CD4-positive, alpha-beta T cell treated with Interleukin-2 at 100 ng/mL for 4 hours (primary cell): ENCODE data around the gene CEBPB.
A peak's percentile ranks its signal among the peaks of the same experiment; 100 is the strongest.
"Not testable (repeated sequence)": the region's sequence is repeated elsewhere in the genome, so short reads cannot be mapped to it uniquely, and the experiment has no call there.

Experiments used
- DNase-seq: peaks from one replicate; pipeline ENCODE4 v3.0.0-alpha.2; 2020; ENCODE audit warnings: low spot score

Gene CEBPB

DNA sequence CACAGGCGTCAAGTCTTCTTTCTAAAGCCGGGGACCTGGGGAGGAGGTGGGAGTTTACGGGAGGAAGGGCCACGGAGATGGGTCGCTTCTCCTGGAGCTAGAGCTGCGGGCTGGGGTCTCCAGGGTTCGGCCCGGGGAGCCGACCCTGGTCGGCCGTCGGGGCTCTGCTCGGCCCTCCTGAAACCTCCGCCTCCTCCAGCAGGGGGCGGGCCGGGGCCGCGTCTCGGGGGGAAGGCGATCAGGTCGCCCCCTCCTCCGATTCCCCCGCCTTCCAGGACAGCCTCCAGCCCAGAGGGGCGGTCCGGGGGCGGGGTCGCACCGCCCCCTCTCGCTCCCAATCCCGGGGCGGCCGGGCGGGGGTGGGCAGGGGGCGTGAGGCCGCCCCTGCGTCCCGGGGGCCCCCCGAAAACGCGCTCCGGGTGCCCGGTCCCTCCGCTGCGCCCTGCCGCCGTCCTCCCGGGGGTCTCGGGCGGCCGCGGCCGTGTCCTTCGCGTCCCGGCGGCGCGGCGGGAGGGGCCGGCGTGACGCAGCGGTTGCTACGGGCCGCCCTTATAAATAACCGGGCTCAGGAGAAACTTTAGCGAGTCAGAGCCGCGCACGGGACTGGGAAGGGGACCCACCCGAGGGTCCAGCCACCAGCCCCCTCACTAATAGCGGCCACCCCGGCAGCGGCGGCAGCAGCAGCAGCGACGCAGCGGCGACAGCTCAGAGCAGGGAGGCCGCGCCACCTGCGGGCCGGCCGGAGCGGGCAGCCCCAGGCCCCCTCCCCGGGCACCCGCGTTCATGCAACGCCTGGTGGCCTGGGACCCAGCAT is at the start of gene CEBPB:
CEBPB (plus strand) TSS at position 580 of the 814 bp plus-strand sequence; CDS start at position 784, 204 bp downstream.
- DNase-seq, result peak; percentile 81

DNA sequence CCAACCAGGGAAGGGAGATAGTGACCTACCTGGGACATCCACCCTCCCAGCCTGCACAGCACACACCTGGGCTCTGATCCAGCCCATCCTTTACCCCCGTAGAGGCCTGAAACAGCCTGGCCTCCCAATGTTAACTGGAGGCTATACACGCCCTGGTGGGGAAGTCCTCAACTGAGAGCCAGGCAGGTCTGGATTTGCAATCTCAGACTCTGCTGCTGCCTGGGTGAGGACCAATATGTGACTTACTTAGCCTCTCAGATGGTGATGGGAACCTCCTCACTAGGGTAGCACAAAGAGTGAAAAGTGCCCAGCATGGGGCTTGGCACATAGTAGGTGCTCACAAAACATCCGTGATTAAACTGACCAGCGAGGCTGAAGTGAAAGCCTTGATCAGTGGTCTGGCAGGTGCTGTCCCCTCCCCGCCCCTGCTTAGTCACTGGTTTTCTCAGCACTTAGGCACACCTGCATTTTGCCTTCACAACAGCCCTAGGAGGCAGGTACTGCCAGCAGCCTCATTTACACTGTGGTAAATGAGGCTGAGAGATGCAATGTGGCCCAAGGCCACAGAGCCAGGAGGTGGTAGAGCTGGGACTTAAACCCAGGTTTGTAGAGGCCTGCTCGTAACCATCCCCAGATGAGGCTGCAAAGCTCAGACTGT is 49.5 kb upstream of the CEBPB start:
- no peak for DNase-seq

DNA sequence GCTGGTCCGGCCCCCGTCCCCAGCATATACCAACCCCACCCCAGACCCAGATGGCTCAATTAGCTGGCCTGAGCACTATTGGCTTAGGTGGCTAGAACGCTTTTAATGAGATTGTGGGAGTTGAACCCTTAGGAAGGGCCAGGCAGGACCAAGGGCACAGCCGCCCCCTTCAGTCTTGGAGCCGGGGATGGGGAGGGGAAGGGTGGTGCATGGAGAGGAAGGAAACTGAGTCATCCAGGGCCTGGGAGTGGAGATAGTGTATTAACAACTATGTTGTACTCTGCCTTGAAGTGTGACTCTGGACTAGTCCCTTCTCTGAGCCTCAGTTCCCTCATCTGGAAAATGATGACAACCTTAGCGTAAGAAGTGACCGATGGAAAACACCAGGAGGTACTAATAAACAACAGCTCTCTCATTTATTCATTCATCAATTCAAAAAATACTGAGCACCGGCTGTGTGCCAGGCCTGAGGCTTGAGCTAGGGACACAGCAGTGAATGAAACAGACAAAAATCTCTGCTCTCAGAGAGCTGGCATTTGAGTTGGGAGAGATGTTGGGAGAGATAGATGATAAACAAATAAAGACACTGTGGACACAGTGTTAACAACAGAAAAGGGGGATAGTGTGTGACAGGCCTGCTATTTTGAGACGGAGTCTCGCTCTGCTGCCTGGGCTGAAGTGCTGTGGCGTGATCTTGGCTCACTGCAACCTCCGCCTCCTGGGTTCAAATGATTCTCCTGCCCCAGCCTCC is 48.6 kb upstream of the CEBPB start:
- no peak for DNase-seq

DNA sequence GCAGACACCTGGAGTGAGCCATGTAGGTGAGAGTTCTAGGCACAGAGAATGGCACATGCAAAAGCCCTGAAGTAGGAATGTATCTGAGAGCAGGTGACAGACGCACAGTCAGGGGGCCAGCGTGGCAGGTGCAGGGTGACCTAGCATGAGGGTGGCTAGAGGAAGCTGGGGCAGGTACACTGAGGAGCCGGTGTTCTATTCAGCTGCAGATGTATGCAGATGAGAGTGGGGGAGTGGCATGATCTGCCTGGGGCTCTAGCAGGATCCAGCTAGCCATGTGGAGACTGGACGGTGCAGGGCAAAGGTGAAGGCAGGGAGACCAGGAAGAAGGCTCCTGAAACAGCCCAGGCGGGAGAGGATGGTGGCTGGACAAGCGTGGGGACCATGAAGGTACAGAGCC is 47.8 kb upstream of the CEBPB start:
- DNase-seq, result no peak

DNA sequence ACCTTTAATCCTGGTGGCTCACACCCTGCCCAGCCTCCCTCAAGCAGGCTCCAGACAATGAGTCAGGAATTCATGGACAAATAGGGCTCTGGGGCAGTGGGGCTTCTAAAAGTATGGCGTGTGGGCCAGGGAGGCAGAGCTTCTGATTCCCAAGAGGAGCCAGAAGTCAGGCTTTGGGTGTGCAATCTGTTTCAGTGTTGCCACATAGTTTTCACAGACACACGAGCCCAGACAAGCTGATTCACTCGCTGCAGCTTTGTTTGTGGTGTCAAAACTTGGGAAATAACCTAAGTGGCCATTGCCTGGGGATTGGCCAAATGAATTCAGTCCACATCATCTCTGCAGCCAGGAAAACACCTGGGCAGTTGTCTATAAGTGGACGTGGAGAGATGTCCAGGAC is 46.3 kb upstream of the CEBPB start:
- DNase-seq, result no peak

DNA sequence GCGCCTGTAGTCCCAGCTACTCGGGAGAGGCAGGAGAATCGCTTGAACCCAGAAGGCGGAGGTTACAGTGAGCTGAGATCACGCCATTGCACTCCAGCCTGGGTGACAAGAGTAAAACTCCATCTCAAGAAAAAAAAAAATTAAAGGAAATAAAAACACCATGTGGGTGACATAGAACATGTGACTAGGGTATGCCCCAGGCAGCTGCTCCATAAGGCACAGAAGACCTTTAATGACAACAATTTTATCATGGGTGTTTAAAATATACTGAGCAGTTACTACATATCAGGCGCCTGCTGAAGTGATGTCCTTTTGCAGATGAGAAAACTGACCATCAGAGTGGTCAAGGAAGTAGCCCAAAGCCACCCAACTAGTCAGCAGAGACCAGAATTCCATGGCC is 45.1 kb upstream of the CEBPB start:
- no peak for DNase-seq

DNA sequence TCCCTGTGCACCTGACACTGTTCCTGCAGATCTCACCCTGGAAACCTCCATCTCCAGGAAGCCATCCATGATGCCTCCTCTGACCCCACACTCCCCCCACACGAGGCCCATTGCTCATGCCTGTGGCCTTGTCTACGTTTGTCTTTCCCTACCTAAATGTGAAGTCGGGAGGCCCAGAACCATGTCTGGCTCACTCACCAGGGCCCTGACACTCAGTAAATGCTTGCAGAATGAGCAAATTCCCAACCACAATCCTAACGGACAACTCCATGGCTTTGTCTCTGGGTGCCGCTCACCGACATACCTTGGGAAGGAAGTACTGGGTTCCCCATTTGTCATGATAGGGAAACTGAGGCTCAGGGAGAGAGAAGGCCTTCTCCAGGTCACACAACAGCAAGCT is 44.4 kb upstream of the CEBPB start:
- no peak for DNase-seq

DNA sequence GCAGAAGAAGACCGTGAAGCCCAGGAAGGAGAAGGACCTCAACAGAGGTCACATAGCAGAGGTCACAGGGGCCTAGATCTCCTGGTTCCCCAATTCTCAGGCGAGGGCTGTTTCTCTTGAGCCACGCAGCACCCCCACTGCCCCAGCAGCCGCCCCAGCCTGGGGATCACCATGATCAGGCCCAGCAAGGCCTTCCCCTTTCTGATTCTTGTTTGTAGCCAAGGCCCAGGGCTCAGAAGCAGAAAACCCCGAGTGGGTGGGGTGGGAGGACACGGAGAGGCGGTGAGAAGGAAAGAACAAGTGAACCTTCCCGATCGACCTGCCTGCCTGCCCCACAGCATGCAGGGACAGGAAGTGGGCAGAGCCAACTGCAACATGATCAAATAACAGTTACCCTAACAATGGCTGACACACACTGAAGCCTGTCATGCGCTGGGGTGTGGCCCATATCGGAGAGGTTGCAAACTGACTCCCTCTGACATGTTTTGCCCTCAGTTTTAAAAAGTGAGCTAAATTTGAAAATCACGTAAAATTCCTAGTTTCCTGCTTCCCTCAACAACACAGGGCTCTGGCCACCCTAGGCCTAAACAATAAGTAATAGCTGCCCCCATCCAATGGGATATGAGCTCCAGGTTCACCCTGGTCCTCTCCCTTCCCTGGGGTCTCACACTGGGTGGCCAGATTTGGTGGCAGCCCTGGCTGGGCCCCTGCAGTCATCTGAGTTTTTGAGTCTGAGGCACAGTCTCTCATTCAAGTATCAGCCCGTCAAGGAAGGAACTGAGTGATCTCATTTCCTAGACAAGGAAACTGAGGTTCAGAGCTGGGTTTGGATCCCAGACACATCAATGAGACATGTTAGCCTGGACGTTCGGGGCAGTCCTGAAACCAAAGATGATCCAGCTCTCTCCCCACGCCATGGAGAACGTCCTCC is 43.6 kb upstream of the CEBPB start:
- DNase-seq, result peak; percentile 84

DNA sequence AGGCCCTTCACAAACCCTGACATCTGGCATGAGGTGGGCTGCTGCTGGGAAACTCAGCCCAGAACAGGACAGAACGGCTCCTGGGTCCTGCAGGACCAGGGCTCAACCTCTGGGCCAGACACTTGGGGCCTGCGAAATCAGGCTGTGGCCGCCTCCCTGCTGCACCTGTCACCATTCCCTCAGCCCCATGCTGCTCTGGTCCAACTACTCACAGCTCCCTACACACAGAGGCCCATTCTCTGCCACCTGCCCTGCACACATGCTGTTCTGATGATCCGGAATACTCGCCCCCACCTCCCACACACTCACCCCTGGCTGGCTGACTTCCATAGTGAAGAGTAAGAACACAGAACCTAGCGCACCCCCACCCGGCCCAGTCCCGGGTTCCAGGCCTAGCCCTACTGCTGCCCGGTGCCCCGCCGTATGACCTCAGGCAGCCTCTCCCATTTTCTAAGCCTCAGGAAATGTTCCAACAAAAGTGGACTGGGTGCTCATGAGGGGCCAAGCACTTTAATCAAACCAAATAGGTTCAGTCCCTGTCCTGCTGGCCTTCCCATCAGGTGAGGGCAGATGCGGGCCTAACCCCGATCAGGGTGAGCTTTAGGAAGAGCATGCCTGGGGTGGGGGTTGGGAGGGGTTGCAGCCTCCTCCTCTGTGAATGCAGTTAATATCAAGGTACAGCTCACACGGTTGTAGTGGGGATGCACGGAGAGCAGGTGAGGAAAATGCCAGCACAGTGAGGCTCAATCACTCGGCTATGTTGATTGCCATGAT is 41.0 kb upstream of the CEBPB start:
- DNase-seq, result no peak

DNA sequence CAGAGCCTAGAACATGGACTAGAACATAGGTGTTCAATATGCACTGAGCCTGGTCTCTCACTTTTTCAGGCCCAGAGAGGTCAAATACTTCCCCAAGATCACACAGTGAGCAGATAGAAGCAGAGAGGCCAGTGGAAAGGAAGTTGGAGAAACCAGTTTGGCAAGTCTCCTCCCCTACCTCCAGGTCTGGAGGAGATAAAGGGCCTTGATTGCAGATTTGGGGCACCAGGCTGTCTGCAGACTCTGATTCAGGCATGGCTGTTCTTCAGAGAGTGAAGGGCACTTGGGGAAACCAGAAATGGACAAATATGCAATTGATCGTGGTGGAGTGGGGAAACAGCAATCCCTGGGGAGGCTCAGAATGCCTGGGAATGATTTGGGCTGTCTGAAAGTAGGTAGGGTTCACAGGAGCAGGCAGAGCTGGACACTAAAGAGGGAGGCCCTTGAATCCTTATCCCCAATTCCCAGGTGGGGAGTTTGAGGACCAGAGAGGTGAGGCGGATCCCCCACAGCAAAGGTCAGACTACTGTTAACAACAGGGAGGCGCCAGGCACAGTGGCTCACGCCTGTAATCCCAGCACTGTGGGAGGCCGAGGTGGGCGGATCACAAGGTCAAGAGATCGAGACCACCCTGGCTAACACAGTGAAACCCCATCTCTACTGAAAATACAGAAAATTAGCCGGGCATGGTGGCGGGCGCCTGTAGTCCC is 39.4 kb upstream of the CEBPB start:
- no peak for DNase-seq

DNA sequence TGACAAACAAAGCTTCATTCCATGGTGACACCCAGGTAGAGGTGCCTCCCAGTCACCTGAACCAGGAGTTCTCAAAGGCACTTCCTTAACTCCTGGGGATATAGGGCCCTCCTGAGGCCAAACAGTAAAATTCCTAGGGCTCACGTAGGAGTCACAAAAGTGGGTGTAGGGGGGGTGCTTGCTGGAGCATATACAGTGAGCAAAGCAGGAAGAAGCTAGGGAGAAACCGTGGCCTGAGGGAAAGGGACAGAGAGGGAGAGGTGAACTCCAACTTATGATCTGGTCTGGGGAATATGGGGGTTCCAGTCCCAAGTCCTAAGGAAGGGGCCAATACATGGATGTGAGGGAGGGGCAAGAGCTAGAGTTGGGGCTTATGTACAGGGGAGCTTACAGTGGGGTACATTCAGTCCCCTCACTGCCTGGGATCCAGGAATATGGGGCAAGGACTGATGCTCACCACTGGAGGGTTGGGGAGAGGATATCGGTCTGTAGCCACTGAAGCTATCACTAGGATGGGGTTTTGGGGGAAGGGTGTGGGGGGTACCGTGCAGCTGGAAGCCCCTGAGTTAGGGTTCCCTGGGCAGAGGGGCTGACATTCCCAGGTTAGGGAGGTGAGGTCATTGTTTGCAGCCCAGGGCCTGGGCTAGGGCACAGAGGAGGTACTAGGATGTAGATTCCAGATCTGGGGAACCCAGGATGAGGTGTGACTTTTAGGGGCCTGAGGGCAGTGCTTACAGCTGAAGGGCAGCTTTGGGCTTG is 38.1 kb upstream of the CEBPB start:
- DNase-seq, result peak; percentile 6

DNA sequence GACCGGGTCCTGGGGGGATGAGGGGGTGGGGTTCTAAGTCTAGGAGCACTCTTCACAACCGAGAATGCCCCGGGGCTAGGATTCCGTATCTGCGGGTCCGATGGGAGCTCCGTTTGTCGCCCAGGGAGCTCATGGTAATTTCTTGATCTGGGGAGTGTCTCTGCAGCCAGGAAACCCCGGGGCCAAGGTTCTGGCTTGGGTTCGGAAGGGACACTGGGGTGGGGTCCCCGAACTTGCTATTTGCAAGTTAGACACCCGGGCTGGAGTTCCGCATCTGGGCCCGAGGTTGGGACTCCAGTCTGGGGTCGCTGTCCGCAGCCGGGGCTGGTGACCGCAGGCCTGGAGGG is 37.5 kb upstream of the CEBPB start:
- DNase-seq, result no peak

DNA sequence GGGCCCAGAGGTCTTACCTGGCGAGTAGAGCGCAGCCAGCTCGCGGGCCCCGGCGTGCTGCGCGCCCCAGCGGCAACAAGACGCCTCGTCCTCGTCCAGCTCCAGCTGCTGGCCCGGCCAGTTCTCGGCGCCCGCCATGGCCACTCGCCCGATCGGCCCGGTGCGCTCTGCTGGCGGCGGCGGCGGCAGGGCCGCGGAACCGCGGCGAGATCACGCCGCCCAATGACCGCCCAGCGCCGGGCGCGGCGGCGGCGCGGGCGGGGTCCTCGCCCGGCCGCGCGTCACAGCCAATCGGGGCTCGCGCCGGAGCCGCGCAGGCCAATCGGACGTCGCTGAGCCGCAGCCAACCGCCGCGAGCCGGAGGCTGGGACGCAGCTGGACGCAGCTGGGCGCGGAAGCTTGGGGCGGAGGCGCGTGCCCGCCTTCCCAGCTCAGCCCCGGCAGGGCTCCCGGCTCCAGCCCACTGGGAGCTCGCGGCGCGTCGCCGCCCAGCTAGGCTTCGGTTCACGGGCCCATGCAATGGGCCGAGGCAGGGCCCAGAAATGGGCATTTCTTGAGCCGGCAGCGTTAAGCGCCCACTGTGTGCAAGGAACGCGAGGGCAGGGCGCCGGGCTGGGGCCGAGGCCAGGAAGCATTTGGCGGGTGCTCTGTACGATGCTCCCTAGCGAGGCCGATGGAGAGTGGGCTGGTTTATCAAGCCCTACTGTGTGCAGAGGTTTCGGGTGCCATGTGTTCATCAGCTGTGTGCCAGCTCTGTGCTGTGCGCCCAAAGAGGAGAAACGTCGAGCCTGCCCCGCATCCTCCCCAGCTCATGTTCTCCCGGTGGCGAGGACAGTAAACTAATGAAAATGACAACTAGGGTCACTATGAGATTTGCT is 36.9 kb upstream of the CEBPB start, which contains the start of gene PEDS1:
PEDS1 (minus strand) TSS at position 224 of the 878 bp plus-strand sequence; CDS start at position 138, 86 bp downstream.
- DNase-seq, result peak; percentile 81

DNA sequence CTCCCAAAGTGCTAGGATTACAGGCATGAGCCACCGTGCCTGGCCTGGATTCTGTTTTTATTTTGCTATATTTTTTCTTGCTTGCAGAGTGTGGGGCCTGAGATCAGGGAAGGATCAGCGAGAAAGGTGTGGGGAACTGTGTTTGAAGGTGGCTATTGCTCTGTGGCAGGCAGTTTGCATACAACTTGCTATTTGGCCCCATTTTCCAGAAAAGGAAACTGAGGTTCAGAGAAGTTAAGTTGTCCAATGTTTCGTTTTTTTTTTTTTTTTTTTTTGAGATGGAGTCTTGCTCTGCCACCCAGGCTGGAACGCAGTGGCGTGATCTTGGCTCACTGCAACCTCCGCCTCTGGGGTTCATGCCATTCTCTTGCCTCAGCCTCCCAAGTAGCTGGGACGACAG is 29.1 kb upstream of the CEBPB start:
- DNase-seq, result not testable (repeated sequence)

DNA sequence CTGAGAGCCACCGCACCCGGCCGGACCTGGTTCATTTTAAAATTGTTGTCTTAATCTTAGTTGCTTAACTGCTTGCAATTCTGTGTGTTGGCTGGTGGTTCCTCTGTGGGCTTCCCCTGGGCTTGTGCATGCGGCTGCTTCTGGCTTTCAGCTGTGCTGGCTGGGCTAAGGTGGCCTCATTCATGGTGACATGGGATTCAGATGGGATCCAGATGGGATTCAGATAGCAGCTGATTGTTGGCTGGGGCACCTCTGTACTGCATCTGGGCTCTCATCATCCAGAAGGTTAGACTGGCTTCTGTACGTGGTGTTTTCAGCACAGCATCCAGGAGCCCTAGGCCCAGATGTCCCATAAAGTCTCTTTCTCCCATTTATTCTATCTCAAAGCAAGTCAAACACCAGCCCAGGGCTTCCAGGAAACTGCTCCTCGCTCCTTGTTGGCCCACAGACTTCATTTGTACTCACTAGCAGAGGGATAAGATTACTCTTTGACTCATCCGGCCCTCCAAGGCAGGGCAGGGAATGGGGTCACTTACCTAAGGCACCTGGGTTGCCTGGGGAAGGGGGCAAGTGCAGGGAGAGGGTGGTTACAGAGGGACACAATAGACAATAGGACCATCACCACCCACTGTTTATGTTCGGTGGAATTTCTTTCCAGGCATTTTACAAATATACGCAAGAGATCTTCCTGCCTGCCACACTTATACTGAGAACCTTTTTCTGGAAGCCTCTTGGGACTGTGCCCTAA is 26.9 kb upstream of the CEBPB start:
- DNase-seq, result no peak

DNA sequence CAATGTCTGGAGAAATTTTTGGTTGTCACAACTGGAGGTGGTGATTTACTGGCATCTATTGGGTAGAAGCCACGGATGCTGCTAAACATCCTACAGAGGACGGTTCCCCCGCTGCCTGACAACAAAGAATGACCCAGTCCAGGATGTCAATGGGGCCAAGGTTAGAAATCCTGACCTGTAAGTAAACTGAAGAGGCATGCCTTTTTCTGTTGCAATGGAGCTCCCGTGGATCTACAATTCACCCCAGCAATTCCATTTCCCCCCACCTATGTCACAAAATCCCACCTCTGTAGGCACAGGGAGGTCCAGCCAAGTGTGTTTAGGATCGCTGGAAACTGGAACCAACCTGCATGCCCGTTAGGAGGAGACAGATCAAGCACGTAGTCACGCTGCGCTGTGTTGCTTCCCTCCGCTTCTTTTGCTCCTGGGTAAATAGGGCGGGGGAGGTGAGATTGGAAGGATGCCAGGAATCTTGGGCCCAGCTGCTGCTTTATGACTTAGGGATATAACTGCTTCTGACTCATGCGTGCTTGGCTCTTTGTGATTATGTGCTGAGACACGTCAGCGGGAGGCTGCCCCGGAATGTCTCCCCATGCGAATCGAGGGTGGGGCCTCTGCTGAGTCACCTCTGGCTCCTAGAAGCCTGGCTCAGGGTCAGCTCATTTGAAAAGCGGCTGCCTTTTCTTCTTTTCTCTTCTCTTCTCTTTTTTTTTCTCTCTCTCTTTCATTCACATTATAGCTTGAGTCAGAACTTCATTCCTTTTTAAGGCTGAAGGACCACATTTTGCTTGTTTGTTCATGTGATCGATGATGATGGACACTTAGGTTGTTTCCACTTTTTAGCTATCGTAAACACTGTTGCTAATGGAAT is 24.7 kb upstream of the CEBPB start:
- DNase-seq, result peak; percentile 90

DNA sequence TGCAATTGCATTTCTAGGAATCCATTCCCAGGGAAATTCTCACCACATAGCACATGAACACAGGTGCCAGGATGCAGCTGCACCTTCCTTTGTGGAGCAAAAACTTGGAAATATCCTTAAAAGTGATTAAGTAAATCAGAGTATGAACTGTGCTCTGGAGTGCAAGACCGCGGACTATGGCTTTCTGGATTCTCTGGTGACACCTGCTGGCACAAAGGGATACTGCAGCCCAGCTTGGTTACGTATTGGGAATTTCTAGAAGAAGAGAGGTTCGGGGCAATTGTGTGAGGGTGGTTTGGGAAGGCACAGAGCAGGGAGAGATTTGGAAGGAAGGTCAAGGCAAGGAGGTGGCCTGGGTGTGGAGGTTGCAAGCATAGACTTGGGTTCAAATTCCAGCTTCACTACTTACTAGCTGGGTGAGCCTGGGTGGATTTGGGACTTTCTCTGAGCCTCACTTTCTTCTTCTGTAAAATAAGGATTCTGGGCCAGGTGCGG is 21.3 kb upstream of the CEBPB start:
- DNase-seq, result peak; percentile 86
